Measurements from ENCODE around the gene WWC1. TPM values are rescaled to one million over a fixed set of nuclear protein-coding genes. Genes with fewer than 3 reads are reported as not detected.

The WWC1 gene
- total and polyA plus RNA-seq, 10 of the 15 experiments (the other 5 are each of a cell fraction or from before 2014, with no cell fraction given), result 0.50 to 7.8 (median 2.5) TPM

DNA sequence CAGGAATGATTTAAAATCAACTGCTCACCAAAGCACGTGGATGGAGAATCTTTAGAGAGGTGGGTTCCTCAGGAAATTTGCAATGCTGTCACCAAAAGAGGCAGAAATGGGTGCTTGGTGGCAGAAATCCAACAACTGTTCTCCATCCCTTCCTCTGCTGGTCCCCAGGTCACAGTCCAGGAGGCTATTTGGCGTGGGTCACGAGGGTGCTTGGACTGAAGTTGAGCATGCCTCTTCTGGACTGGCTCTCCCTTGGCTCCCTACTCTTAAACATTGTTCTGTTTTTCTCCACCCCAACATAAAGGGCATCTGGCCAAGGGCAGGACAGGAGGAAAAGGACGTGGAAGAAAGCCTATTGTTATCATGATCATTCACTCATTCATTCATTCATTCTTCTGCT, 58.9 kb downstream of the WWC1 start:
- Histone ChIP-seq H2AFZ (ENCODE audit: control insufficient read depth, low read depth, low read length) (no peak overlapping the region), H4K20me1 (ENCODE audit: control insufficient read depth, insufficient read depth) (no peaks in the 10 kb centered on the region), H3K9me3 (replicated peaks; ENCODE audit: control insufficient read depth, insufficient read depth, low read length) (no peaks in the 10 kb centered on the region), H3K4me3 (no peak overlapping the region), H3K36me3 (ENCODE audit: control insufficient read depth in 2 of 2, insufficient read depth in 2 of 2, low read length in 1 of 2) (no peaks in the 10 kb centered on the region), H3K27ac (ENCODE audit: control insufficient read depth, insufficient read depth) (no peak overlapping the region), H3K4me2 (ENCODE audit: control insufficient read depth, insufficient read depth) (no peak overlapping the region), H3K79me2 (ENCODE audit: control insufficient read depth, insufficient read depth, low read length) (no peaks in the 10 kb centered on the region), H3K4me1 (ENCODE audit: control insufficient read depth, insufficient read depth, low read length) (peaks cover 5% of the 10 kb centered on the region), H3K9ac (ENCODE audit: control insufficient read depth, insufficient read depth, low read length) (no peak overlapping the region), H3K27me3 (replicated peaks in 1 of 2; ENCODE audit: control insufficient read depth in 2 of 2, insufficient read depth in 2 of 2, low read length in 1 of 2) (no peaks in the 10 kb centered on the region)
- CTCF ChIA-PET, result no interaction called here
- BruUV-seq (replicated peaks), result no TSS peak
- RAD21 ChIA-PET (ENCODE audit: unreplicated experiment), result no interaction called here
- 58% methylated on average over 4 of the region's 4 CpGs for WGBS (ENCODE audit: insufficient coverage, insufficient replicate concordance, low lambda C conversion rate, missing lambda C conversion rate)
- POLR2A ChIA-PET, result no interaction called here
- intact Hi-C loops (cut with micrococcal nuclease; ENCODE audit: unreplicated experiment), result no loop called here
- FAIRE-seq (no peak), ATAC-seq (no peak), DNase-seq (ENCODE audit: low read depth, low spot score) (no peak)
- TF ChIP-seq ZBTB40 (IDR thresholded peaks at IDR 0.05; ENCODE audit: borderline replicate concordance), result no peak
- no peak for TF ChIP-seq MEF2B (IDR thresholded peaks at IDR 0.05; ENCODE audit: partially characterized antibody, poor library complexity, severe bottlenecking)
- TF ChIP-seq HSF1 (IDR thresholded peaks at IDR 0.05; ENCODE audit: low read depth, low read length), result no peak
- no peak for TF ChIP-seq ESRRA (IDR thresholded peaks at IDR 0.05; ENCODE audit: low read length)
- no peak for TF ChIP-seq NFYB (IDR thresholded peaks at IDR 0.05; ENCODE audit: insufficient read depth, low read depth, low read length)
- TF ChIP-seq, protein P1, sequence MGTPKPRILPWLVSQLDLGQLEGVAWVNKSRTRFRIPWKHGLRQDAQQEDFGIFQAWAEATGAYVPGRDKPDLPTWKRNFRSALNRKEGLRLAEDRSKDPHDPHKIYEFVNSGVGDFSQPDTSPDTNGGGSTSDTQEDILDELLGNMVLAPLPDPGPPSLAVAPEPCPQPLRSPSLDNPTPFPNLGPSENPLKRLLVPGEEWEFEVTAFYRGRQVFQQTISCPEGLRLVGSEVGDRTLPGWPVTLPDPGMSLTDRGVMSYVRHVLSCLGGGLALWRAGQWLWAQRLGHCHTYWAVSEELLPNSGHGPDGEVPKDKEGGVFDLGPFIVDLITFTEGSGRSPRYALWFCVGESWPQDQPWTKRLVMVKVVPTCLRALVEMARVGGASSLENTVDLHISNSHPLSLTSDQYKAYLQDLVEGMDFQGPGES (IDR thresholded peaks at IDR 0.05), result no peak
- TF ChIP-seq ATF3 (IDR thresholded peaks at IDR 0.05; ENCODE audit: borderline replicate concordance, extremely low read depth, low read depth, low read length), result no peak
- no peak for TF ChIP-seq EZH2 (IDR thresholded peaks at IDR 0.05; ENCODE audit: borderline replicate concordance, control insufficient read depth, low read depth, low read length)
- no peak for TF ChIP-seq MYC (IDR thresholded peaks at IDR 0.05; ENCODE audit: insufficient read depth, insufficient read length, insufficient replicate concordance, low read length, severe bottlenecking)
- SMC1A ChIA-PET (ENCODE audit: uncharacterized antibody, unreplicated experiment), result no interaction called here
- in situ Hi-C loops (cut with MboI), result no loop called here
